ENCODE measurements around the gene BCL2L14.

- TF ChIP-seq, protein P1, sequence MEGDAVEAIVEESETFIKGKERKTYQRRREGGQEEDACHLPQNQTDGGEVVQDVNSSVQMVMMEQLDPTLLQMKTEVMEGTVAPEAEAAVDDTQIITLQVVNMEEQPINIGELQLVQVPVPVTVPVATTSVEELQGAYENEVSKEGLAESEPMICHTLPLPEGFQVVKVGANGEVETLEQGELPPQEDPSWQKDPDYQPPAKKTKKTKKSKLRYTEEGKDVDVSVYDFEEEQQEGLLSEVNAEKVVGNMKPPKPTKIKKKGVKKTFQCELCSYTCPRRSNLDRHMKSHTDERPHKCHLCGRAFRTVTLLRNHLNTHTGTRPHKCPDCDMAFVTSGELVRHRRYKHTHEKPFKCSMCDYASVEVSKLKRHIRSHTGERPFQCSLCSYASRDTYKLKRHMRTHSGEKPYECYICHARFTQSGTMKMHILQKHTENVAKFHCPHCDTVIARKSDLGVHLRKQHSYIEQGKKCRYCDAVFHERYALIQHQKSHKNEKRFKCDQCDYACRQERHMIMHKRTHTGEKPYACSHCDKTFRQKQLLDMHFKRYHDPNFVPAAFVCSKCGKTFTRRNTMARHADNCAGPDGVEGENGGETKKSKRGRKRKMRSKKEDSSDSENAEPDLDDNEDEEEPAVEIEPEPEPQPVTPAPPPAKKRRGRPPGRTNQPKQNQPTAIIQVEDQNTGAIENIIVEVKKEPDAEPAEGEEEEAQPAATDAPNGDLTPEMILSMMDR (IDR thresholded peaks at IDR 0.05; ENCODE audit: low read depth, low read length): no peak
- TF ChIP-seq MAX (IDR thresholded peaks at IDR 0.05; ENCODE audit: low read depth, low read length) (no peak), MYC (IDR thresholded peaks at IDR 0.05; ENCODE audit: low read depth, low read length) (no peak), POLR2A (IDR thresholded peaks at IDR 0.05; ENCODE audit: extremely low read depth, insufficient read length) (no peak)
These were observed 52.4 kb downstream of the BCL2L14 start for GRCh38 chr12:12123036-12123604.

All from NB4 (cell line).